Liver (tissue), 9 donors: ENCODE data around the gene SLC38A1. TPM values are rescaled to one million over a fixed set of nuclear protein-coding genes. Genes with fewer than 3 reads are reported as not detected.

Experiments used
- DNase-seq: peaks from one replicate; pipeline ENCODE4 v3.0.0-alpha.2; 2017; ENCODE audit warnings: low spot score
- H3K27ac ChIP-seq, 2 donors: one replicate each; pipeline ENCODE4 v1.7.0; 2013; ENCODE audit warnings: inconsistent platforms in 2 of 2, low read length in 2 of 2, control low read depth in 1 of 2, low read depth in 1 of 2, mild to moderate bottlenecking in 1 of 2
- H3K27me3 ChIP-seq, 4 donors: one replicate each; pipeline versions ENCODE4 v1.6.1 to v1.7.0; 2013; ENCODE audit warnings: low read length in 3 of 4, inconsistent platforms in 1 of 4, mild to moderate bottlenecking in 1 of 4, moderate library complexity in 1 of 4; ENCODE audit not compliant: control insufficient read depth in 4 of 4, insufficient read depth in 4 of 4
- H3K36me3 ChIP-seq, 4 donors: one replicate each; pipeline versions ENCODE4 v1.6.1 to v1.7.0; 2013; ENCODE audit warnings: low read length in 3 of 4, mild to moderate bottlenecking in 3 of 4, low read depth in 1 of 4, moderate library complexity in 1 of 4; ENCODE audit not compliant: control insufficient read depth in 4 of 4, insufficient read depth in 3 of 4
- H3K4me1 ChIP-seq, 4 donors: one replicate each; pipeline versions ENCODE4 v1.6.1 to v1.7.0; 2013; ENCODE audit warnings: low read length in 3 of 4, mild to moderate bottlenecking in 3 of 4, moderate library complexity in 1 of 4; ENCODE audit not compliant: control insufficient read depth in 4 of 4, insufficient read depth in 4 of 4
- H3K4me3 ChIP-seq, 3 donors: one replicate each; pipeline versions ENCODE4 v1.6.1 to v1.7.0; 2013; ENCODE audit warnings: low read length in 3 of 3, control low read depth in 1 of 3, low read depth in 1 of 3, mild to moderate bottlenecking in 1 of 3
- H3K9ac ChIP-seq, 2 donors: one replicate each; pipeline ENCODE4 v1.7.0; 2013; ENCODE audit warnings: low read length in 2 of 2, mild to moderate bottlenecking in 2 of 2, moderate library complexity in 2 of 2, control low read depth in 1 of 2, low read depth in 1 of 2
- H3K9me3 ChIP-seq, 4 donors: one replicate each; pipeline versions ENCODE4 v1.6.1 to v1.7.0; 2013; ENCODE audit warnings: low read length in 3 of 4; ENCODE audit not compliant: control insufficient read depth in 4 of 4
- ATF3 ChIP-seq: IDR thresholded peaks from 2 replicates; pipeline ENCODE4 v1.6.1; 2016; ENCODE audit warnings: antibody characterized with exemption
- CTCF ChIP-seq: fragments of 150-350 bp; IDR thresholded peaks from 2 replicates; pipeline ENCODE4 v1.5.1; 2017; ENCODE audit warnings: improper control_type of control experiment, low read depth, low read length; ENCODE audit not compliant: missing input control
- EGR1 ChIP-seq, 2 donors: IDR thresholded peaks; 2 replicates each; pipeline ENCODE4 v1.6.1; 2016 to 2018; ENCODE audit warnings: antibody characterized with exemption in 2 of 2, low read depth in 2 of 2
- FOXA1 ChIP-seq: IDR thresholded peaks from 2 replicates; pipeline ENCODE4 v1.6.1; 2016; ENCODE audit warnings: antibody characterized with exemption
- FOXA2 ChIP-seq: IDR thresholded peaks from 2 replicates; pipeline ENCODE4 v1.6.1; 2016; ENCODE audit warnings: antibody characterized with exemption
- GABPA ChIP-seq, 2 donors: IDR thresholded peaks in 1 of 2; conservative IDR thresholded peaks in 1 of 2; 2 replicates each; pipeline ENCODE4 v1.6.1; 2016; ENCODE audit warnings: antibody characterized with exemption in 2 of 2, mild to moderate bottlenecking in 1 of 2, moderate library complexity in 1 of 2
- HNF4A ChIP-seq, 2 donors: conservative IDR thresholded peaks; 2 replicates each; pipeline ENCODE4 v1.6.1; 2016; ENCODE audit warnings: antibody characterized with exemption in 2 of 2, mild to moderate bottlenecking in 2 of 2
- HNF4G ChIP-seq: IDR thresholded peaks from 2 replicates; pipeline ENCODE4 v1.6.1; 2016; ENCODE audit warnings: antibody characterized with exemption
- JUND ChIP-seq, 2 donors: IDR thresholded peaks; 2 replicates each; pipeline ENCODE4 v1.6.1; 2016; ENCODE audit warnings: antibody characterized with exemption in 2 of 2
- MAX ChIP-seq: IDR thresholded peaks from 2 replicates; pipeline ENCODE4 v1.6.1; 2016; ENCODE audit warnings: antibody characterized with exemption
- NR2F2 ChIP-seq: IDR thresholded peaks from 2 replicates; pipeline ENCODE4 v1.6.1; 2016; ENCODE audit warnings: antibody characterized with exemption
- RAD21 ChIP-seq, 2 donors: IDR thresholded peaks; 2 replicates each; pipeline ENCODE4 v1.6.1; 2016; ENCODE audit warnings: antibody characterized with exemption in 2 of 2, mild to moderate bottlenecking in 2 of 2
- REST ChIP-seq: IDR thresholded peaks from 2 replicates; pipeline ENCODE4 v1.6.1; 2016; ENCODE audit warnings: antibody characterized with exemption, mild to moderate bottlenecking
- RXRA ChIP-seq, 2 donors: IDR thresholded peaks; 2 replicates each; pipeline ENCODE4 v1.6.1; 2017 to 2018; ENCODE audit warnings: antibody characterized with exemption in 2 of 2, mild to moderate bottlenecking in 1 of 2
- SP1 ChIP-seq: IDR thresholded peaks from 2 replicates; pipeline ENCODE4 v1.6.1; 2018; ENCODE audit warnings: antibody characterized with exemption, mild to moderate bottlenecking
- TAF1 ChIP-seq: conservative IDR thresholded peaks from 2 replicates; pipeline ENCODE4 v1.6.1; 2016; ENCODE audit warnings: antibody characterized with exemption, mild to moderate bottlenecking
- YY1 ChIP-seq: IDR thresholded peaks from 2 replicates; pipeline ENCODE4 v1.6.1; 2016; ENCODE audit warnings: antibody characterized with exemption, mild to moderate bottlenecking
- ZBTB33 ChIP-seq: IDR thresholded peaks from 2 replicates; pipeline ENCODE4 v1.6.1; 2016; ENCODE audit warnings: antibody characterized with exemption
- WGBS: extraction: QIAGEN DNeasy Blood & Tissue Kit; methylation state at CpG from one replicate; pipeline ENCODE4 v1.1.7; 2013; 5-methylcytosine and 5-hydroxymethylcytosine counted together
- polyA plus RNA-seq, 2 donors: library from polyadenylated mRNA; stranded (reverse) in 1 of 2; unstranded in 1 of 2; fragments of 200-250 nt in 1 of 2; fragments of >200 nt in 1 of 2; fragmentation: Nextera tagmentation in 1 of 2; extraction: Ambion mirVana in 1 of 2; gene quantifications; one replicate each; pipeline versions ENCODE4 v1.2.1 to v1.2.3, GENCODE V29; 2013 to 2015
- total RNA-seq, 2 donors: library from RNA; depleted of rRNA; stranded (reverse); fragments of >200 nt; gene quantifications; one replicate each; pipeline ENCODE4 v1.2.3, GENCODE V29; 2014
- donor health status: healthy.
- donor health status: healthy.
- donor health status: healthy.
- donor health status: healthy.
- donor health status: healthy.

Gene SLC38A1
- total and polyA plus RNA-seq, 4 donors, result 6.2 to 14.9 (median 9.6) TPM

- DNase-seq, result no peak
- no peaks in the 10 kb centered on the region for H3K9me3 ChIP-seq
- 77% methylated on average over 5 of the region's 5 CpGs for WGBS
- no peaks in the 10 kb centered on the region for H3K27me3 ChIP-seq
- no peak for TF ChIP-seq CTCF
- TF ChIP-seq HNF4G, result no peak
- no peak for TF ChIP-seq REST
- TF ChIP-seq EGR1 (IDR thresholded peaks at IDR 0.05; ENCODE audit: low read depth in 2 of 2), result no peak
- TF ChIP-seq ZBTB33, result no peak
- TF ChIP-seq ATF3, result no peak
- TF ChIP-seq NR2F2, result no peak
- no peak for TF ChIP-seq SP1
- TF ChIP-seq MAX, result no peak
- TF ChIP-seq FOXA1, result no peak
- no peak for TF ChIP-seq TAF1
- TF ChIP-seq RXRA (IDR thresholded peaks at IDR 0.05), result no peak
- no peak for TF ChIP-seq RAD21 (IDR thresholded peaks at IDR 0.05)
- TF ChIP-seq GABPA (IDR thresholded peaks at IDR 0.05 in 1 of 2, conservative IDR thresholded peaks at IDR 0.05 in 1 of 2), result no peak
- no peak for TF ChIP-seq JUND (IDR thresholded peaks at IDR 0.05)
- TF ChIP-seq FOXA2, result no peak
- no peak for TF ChIP-seq YY1
- no peak for TF ChIP-seq HNF4A (conservative IDR thresholded peaks at IDR 0.05)
- no peak overlapping the region for H3K27ac ChIP-seq
- no peaks in the 10 kb centered on the region for H3K4me1 ChIP-seq
- H3K36me3 ChIP-seq, result no peaks in the 10 kb centered on the region
- no peak overlapping the region for H3K9ac ChIP-seq
- no peak overlapping the region for H3K4me3 ChIP-seq
Measured at GRCh38 chr12:46260124-46260912, 8.5 kb downstream of the SLC38A1 start.
